ENCODE measurements around the gene VEPH1. TPM values are rescaled to one million over a fixed set of nuclear protein-coding genes. Genes with fewer than 3 reads are reported as not detected.

The VEPH1 gene
- polyA plus RNA-seq, 1 donor (not counting 4 experiments of a cell fraction or from before 2014, with no cell fraction given): 0.21 TPM

DNA sequence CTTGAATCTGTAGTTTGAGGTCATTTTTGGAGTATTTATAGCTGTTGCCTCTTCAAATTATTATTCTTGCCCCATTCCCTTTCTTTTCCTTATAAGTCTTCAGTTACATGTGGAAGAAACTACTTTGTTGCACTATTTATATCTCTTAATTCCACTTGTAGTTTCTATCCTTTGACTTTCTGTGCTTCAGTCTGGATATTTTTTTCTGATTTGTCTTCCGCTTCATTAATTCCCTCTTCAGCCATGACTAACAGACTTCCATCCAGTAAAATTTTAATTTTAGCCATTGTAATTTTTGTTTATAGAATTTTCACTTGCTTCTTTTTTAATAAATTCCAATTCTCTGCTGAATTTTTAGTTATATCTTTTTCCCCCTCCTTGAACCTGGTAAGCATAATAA lies 15.7 kb upstream of the VEPH1 start:
- no peak overlapping the region for H3K27ac ChIP-seq (ENCODE audit: control insufficient read depth, insufficient read depth, low read length)
- dilution Hi-C loops (cut with MboI; ENCODE audit: extremely low pct_ligation_motif_present, low sequenced_read_pairs): no loop called here
- H3K9me1 ChIP-seq (ENCODE audit: control insufficient read depth, extremely low read depth, insufficient read depth, low read length): no peaks in the 10 kb centered on the region
- no peaks in the 10 kb centered on the region for H3K4me1 ChIP-seq (ENCODE audit: control insufficient read depth, extremely low read depth, insufficient read depth, low read length)
- no peaks in the 10 kb centered on the region for H3K36me3 ChIP-seq (ENCODE audit: control insufficient read depth in 2 of 2, extremely low read depth in 1 of 2, insufficient read depth in 2 of 2, low read length in 2 of 2)
- H4K20me1 ChIP-seq (ENCODE audit: control insufficient read depth, extremely low read depth, insufficient read depth, low read length): no peaks in the 10 kb centered on the region
- no peaks in the 10 kb centered on the region for H3K9me3 ChIP-seq (ENCODE audit: control insufficient read depth, low read depth, low read length)
- DNase-seq (ENCODE audit: low read depth, low spot score) (no peak), FAIRE-seq (no peak)
- H3K9ac ChIP-seq (ENCODE audit: control insufficient read depth, extremely low read depth, insufficient read depth, low read length): no peak overlapping the region
- TF ChIP-seq, protein P1, sequence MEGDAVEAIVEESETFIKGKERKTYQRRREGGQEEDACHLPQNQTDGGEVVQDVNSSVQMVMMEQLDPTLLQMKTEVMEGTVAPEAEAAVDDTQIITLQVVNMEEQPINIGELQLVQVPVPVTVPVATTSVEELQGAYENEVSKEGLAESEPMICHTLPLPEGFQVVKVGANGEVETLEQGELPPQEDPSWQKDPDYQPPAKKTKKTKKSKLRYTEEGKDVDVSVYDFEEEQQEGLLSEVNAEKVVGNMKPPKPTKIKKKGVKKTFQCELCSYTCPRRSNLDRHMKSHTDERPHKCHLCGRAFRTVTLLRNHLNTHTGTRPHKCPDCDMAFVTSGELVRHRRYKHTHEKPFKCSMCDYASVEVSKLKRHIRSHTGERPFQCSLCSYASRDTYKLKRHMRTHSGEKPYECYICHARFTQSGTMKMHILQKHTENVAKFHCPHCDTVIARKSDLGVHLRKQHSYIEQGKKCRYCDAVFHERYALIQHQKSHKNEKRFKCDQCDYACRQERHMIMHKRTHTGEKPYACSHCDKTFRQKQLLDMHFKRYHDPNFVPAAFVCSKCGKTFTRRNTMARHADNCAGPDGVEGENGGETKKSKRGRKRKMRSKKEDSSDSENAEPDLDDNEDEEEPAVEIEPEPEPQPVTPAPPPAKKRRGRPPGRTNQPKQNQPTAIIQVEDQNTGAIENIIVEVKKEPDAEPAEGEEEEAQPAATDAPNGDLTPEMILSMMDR (optimal IDR thresholded peaks at IDR 0.05 in 1 of 3, IDR thresholded peaks at IDR 0.05 in 1 of 3, conservative IDR thresholded peaks at IDR 0.05 in 1 of 3; ENCODE audit: extremely low read depth in 1 of 3, insufficient read depth in 2 of 3, low read length in 3 of 3): no peak
- no peak for TF ChIP-seq EZH2 (IDR thresholded peaks at IDR 0.05; ENCODE audit: low read length)
- no peaks in the 10 kb centered on the region for H3K27me3 ChIP-seq (ENCODE audit: control insufficient read depth, extremely low read depth, insufficient read depth, low read length)
- no peak overlapping the region for H3K4me2 ChIP-seq (ENCODE audit: control insufficient read depth, extremely low read depth, insufficient read depth, low read depth, low read length)
- H3K79me2 ChIP-seq (ENCODE audit: control insufficient read depth, insufficient read depth, low read length): no peaks in the 10 kb centered on the region
- H2AFZ ChIP-seq (ENCODE audit: control insufficient read depth, low read length): no peak overlapping the region
- no peak overlapping the region for H3K4me3 ChIP-seq (ENCODE audit: control insufficient read depth in 2 of 3, extremely low read depth in 1 of 3, insufficient read depth in 2 of 3, low read depth in 1 of 3, low read length in 3 of 3)

DNA sequence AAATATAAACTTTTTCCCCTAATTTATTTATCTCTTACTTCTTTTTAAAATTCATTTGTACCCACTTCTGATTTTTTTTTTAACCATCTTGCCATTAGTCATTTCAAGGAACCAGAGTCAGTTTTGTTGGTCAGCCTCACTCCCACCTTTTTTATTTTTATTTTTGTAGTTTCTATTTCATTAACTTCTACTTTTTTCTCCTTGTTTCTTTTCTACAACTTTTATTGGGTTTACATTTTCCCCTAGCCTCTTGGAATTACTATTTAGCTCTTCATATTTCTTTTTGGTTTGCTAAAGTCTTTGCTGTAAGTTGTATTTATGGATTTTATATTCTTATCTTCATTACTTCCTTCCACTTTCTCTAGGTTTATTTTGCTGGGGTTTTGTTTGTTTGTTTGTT lies 13.7 kb upstream of the VEPH1 start:
- H3K9me1 ChIP-seq (ENCODE audit: control insufficient read depth, extremely low read depth, insufficient read depth, low read length): no peaks in the 10 kb centered on the region
- FAIRE-seq: no peak
- H2AFZ ChIP-seq (ENCODE audit: control insufficient read depth, low read length): no peak overlapping the region
- H3K27me3 ChIP-seq (ENCODE audit: control insufficient read depth, extremely low read depth, insufficient read depth, low read length): no peaks in the 10 kb centered on the region
- dilution Hi-C loops (cut with MboI; ENCODE audit: extremely low pct_ligation_motif_present, low sequenced_read_pairs): no loop called here
- H3K36me3 ChIP-seq (ENCODE audit: control insufficient read depth in 2 of 2, extremely low read depth in 1 of 2, insufficient read depth in 2 of 2, low read length in 2 of 2): no peaks in the 10 kb centered on the region
- no peak overlapping the region for H3K27ac ChIP-seq (ENCODE audit: control insufficient read depth, insufficient read depth, low read length)
- no peak overlapping the region for H3K9ac ChIP-seq (ENCODE audit: control insufficient read depth, extremely low read depth, insufficient read depth, low read length)
- H4K20me1 ChIP-seq (ENCODE audit: control insufficient read depth, extremely low read depth, insufficient read depth, low read length): no peaks in the 10 kb centered on the region
- no peak overlapping the region for H3K4me3 ChIP-seq (ENCODE audit: control insufficient read depth in 2 of 3, extremely low read depth in 1 of 3, insufficient read depth in 2 of 3, low read depth in 1 of 3, low read length in 3 of 3)
- H3K4me1 ChIP-seq (ENCODE audit: control insufficient read depth, extremely low read depth, insufficient read depth, low read length): no peaks in the 10 kb centered on the region
- DNase-seq (ENCODE audit: low read depth, low spot score): no peak
- no peak overlapping the region for H3K4me2 ChIP-seq (ENCODE audit: control insufficient read depth, extremely low read depth, insufficient read depth, low read depth, low read length)
- TF ChIP-seq, protein P1 (optimal IDR thresholded peaks at IDR 0.05 in 1 of 3, IDR thresholded peaks at IDR 0.05 in 1 of 3, conservative IDR thresholded peaks at IDR 0.05 in 1 of 3; ENCODE audit: extremely low read depth in 1 of 3, insufficient read depth in 2 of 3, low read length in 3 of 3): no peak
- TF ChIP-seq EZH2 (IDR thresholded peaks at IDR 0.05; ENCODE audit: low read length): no peak
- H3K9me3 ChIP-seq (ENCODE audit: control insufficient read depth, low read depth, low read length): no peaks in the 10 kb centered on the region
- no peaks in the 10 kb centered on the region for H3K79me2 ChIP-seq (ENCODE audit: control insufficient read depth, insufficient read depth, low read length)
